HL-60 (cell line): Measurements from ENCODE around the gene ITGA6.

Experiments used
- CTCF ChIP-seq: IDR thresholded peaks from one replicate; pipeline ENCODE4 v1.5.1; 2011; ENCODE audit warnings: low read length, control low read depth, inconsistent platforms; ENCODE audit not compliant: insufficient read depth
- REST ChIP-seq: IDR thresholded peaks from 2 replicates; pipeline ENCODE4 v1.6.1; 2012; ENCODE audit warnings: low read depth; ENCODE audit not compliant: insufficient replicate concordance
- SPI1 ChIP-seq: IDR thresholded peaks from 2 replicates; pipeline ENCODE4 v1.6.1; 2012; ENCODE audit warnings: low read depth, mild to moderate bottlenecking, borderline replicate concordance

GRCh38 chr2:172429301-172429968 is 2.0 kb downstream of the ITGA6 start:
- no peak for TF ChIP-seq SPI1
- no peak for TF ChIP-seq CTCF
- TF ChIP-seq REST, result no peak
